Left forelimb (tissue), 1 donor: ENCODE measurements around the gene LUC7L.
"Not testable (repeated sequence)": the region's sequence is repeated elsewhere in the genome, so short reads cannot be mapped to it uniquely, and the experiment has no call there.

Experiments used
- DNase-seq: peaks from one replicate; pipeline ENCODE4 v3.0.0-alpha.2; 2018; ENCODE audit warnings: low spot score

The LUC7L gene

GRCh38 chr16:164827-165538 lies 64.3 kb downstream of the LUC7L start:
- no peak for DNase-seq

DNA sequence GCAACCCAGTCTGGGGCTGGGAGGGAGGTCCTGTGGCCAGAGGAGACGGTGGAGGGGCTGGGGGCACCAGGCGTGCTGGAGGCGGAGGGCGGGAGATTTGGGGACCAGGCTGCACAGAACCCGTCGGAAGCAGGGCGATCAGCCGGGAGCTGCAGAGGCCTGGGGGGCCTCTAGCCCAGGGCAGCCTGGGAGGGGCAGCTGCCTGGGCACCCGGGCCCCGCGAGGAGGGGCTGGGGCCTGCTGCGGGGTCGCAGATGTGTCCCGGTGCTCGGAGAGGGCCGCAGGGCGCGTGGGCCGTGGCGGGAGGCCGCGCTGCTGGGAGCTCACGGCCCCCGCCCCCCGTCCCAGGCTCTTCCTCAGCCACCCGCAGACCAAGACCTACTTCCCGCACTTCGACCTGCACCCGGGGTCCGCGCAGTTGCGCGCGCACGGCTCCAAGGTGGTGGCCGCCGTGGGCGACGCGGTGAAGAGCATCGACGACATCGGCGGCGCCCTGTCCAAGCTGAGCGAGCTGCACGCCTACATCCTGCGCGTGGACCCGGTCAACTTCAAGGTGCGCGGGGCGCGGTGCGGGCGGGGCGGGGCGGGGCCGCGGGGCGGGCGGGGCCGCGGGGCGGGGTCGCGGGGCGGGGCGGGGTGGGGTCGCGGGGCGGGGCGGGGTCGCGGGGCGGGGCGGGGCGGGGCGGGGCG lies 65.0 kb downstream of the LUC7L start:
- DNase-seq: not testable (repeated sequence)

- DNase-seq: not testable (repeated sequence)
Observed at GRCh38 chr16:163696-164095, 65.6 kb downstream of the LUC7L start.

DNA sequence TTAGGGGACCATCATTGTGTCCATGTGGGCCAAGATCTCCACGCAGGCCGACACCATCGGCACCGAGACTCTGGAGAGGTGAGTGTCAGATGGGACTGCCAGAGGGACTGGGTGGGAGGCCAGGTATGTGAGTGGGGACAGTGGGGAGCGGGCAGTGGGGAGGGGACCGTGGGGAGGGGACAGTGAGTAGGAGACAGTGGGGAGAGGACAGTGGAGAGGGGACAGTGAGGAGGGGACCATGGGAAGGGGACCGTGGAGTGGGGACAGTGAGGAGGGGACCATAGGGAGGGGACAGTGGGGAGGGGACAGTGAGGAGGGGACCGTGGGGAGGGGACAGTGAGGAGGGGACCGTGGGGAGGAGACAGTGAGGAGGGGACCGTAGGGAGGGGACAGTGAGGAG lies 66.1 kb downstream of the LUC7L start:
- not testable (repeated sequence) for DNase-seq

GRCh38 chr16:162271-162991 lies 66.8 kb downstream of the LUC7L start:
- no peak for DNase-seq

DNA sequence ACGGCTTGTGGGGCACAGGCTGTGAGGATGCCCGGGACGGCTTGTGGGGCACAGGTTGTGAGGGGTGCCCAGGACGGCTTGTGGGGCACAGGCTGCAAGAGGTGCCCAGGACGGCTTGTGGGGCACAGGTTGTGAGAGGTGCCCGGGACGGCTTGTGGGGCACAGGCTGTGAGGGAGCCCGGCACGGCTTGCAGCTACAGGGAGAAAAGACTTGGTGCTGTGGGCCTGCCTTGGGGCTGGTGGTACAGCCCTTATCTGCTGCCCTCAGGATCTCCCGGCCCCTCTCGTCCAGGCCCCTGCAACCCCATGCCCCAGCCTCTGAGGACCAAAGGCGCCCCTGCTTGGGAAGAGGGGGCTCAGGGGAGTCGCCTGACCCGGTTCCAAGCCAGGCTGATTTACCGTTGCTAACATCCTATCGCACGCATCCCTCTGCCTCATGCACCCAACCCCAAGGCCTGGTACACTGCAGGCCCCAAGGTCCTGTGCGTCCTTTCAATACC lies 68.5 kb downstream of the LUC7L start:
- DNase-seq: no peak

DNA sequence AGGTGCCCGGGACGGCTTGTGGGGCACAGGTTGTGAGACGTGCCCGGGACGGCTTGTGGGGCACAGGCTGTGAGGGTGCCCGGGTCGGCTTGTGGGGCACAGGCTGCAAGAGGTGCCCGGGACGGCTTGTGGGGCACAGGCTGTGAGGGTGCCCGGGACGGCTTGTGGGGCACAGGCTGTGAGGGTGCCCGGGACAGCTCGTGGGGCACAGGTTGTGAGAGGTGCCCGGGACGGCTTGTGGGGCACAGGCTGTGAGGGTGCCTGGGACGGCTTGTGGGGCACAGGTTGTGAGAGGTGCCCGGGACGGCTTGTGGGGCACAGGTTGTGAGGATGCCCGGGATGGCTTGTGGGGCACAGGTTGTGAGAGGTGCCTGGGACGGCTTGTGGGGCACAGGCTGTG lies 69.0 kb downstream of the LUC7L start:
- not testable (repeated sequence) for DNase-seq

GRCh38 chr16:159136-159849 lies 70.0 kb downstream of the LUC7L start:
- DNase-seq: no peak

- DNase-seq: no peak
Observed at GRCh38 chr16:155031-155398, 74.2 kb downstream of the LUC7L start.

DNA sequence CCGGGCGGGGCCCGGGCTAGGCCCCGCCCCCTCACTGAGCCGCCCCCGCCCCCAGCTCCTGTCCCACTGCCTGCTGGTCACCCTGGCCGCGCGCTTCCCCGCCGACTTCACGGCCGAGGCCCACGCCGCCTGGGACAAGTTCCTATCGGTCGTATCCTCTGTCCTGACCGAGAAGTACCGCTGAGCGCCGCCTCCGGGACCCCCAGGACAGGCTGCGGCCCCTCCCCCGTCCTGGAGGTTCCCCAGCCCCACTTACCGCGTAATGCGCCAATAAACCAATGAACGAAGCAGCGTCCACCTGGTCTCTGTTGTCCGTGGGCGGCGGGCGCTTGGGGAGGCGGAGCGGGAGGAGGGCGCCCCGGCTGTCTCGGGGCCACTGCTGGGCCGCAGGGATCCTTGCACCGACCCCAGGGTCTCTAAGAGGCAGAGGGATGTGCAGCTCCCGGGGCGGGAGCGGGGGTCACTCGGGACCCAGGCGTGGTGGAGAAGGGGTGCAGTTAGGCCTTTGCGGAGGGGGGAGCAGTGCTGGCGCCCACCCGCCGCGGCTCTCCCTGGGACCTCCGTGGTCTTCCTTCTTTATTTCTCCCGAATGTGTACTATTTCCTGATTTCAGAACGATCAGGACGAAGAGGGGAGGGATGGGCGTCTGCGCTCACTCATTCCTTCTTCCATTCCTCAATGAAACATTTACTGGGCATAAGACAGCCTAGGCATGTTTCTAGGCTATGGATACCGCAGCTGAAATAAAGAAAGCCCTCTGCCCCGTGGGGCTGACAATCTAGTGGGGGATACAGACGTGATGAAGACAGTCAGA lies 74.8 kb downstream of the LUC7L start:
- no peak for DNase-seq

- not testable (repeated sequence) for DNase-seq
Observed at GRCh38 chr16:153550-154216, 75.6 kb downstream of the LUC7L start.

GRCh38 chr16:153129-153521 lies 76.1 kb downstream of the LUC7L start:
- not testable (repeated sequence) for DNase-seq

GRCh38 chr16:152141-153128 lies 76.8 kb downstream of the LUC7L start, which contains the start of gene HBZ:
Gene HBZ (plus strand): TSS chr16:152644. CDS start chr16:152910, 266 bp downstream.
- no peak for DNase-seq

GRCh38 chr16:149024-149660 lies 80.1 kb downstream of the LUC7L start:
- no peak for DNase-seq

- no peak for DNase-seq
Observed at GRCh38 chr16:146646-147045, 82.6 kb downstream of the LUC7L start.

DNA sequence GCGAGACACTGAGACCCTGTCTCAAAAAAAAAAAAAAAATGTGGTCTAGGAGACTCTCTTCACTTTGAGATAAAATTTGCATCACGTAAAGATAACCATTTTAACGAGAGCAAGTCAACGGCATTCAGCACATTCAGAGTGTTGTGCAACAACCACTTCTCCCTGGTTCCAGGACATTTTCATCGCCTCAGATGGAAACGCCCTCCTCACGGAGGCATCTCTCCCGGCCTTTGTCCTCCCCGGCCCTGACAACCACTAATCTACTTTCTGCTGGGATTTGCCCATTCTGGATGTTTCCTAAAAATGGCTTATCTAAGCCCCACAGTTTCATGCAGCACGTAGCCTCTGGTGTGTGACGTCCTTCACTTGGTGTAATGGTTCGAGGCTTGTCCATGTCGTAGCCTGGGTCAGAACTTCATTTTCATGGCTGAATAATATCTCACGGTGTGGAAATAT lies 84.4 kb downstream of the LUC7L start:
- no peak for DNase-seq

DNA sequence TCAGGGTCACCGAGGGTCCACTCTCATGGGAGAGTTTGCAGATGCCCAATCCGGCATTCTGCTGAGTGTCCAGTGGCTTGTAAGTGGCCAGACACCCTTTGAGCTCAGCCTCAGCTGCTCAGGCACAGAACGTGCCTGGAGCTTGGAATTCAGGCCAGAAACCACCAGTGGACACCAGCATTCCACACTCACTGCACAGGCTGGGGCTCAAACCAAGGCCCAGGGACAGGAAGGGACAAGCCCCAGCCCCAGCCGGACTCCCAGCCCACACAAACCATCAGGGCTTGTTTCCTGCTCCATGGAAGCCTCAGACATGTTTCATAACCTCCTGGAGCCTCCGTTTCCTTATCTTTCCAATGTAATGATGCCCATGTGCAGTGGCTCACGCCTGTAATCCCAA lies 85.8 kb downstream of the LUC7L start:
- DNase-seq: no peak

GRCh38 chr16:143047-143446 lies 86.2 kb downstream of the LUC7L start:
- no peak for DNase-seq
